SU-DHL-6 (cell line): ENCODE measurements around the gene B4GAT1.

Experiments
- H2AFZ ChIP-seq: fragments of 200-600 bp; sonication (generic); 2 replicates; pipeline ENCODE4 v1.6.1; 2014; ENCODE audit warnings: low read depth, mild to moderate bottlenecking, moderate library complexity, mixed read lengths, antibody characterized with exemption, low read length; ENCODE audit not compliant: severe bottlenecking
- H3F3A ChIP-seq: fragments of 200-600 bp; shearing (Covaris generic); 2 replicates; pipeline ENCODE4 v1.6.0; 2016; ENCODE audit warnings: antibody characterized with exemption, mild to moderate bottlenecking; ENCODE audit not compliant: insufficient read depth
- H3K27ac ChIP-seq: fragments of 200-600 bp; sonication (generic); 2 replicates; pipeline ENCODE4 v1.5.1; 2016; ENCODE audit warnings: low read depth, mild to moderate bottlenecking, low read length, moderate library complexity, mixed read lengths
- H3K27me3 ChIP-seq: fragments of 200-600 bp; sonication (generic), shearing (Covaris generic); 2 replicates; pipeline ENCODE4 v1.6.0; 2014; ENCODE audit warnings: mild to moderate bottlenecking, low read length
- H3K36me3 ChIP-seq: fragments of 200-600 bp; sonication (generic); 2 replicates; pipeline ENCODE4 v1.6.1; 2014; ENCODE audit warnings: mild to moderate bottlenecking, low read length, mixed read lengths
- H3K4me2 ChIP-seq: fragments of 300-600, 200-600 bp; shearing (Covaris generic), sonication (generic); 2 replicates; pipeline ENCODE4 v1.6.0; 2014; ENCODE audit warnings: low read length, low read depth, mild to moderate bottlenecking; ENCODE audit not compliant: poor library complexity, severe bottlenecking
- H3K4me3 ChIP-seq: fragments of 200-600 bp; sonication (generic); 2 replicates; pipeline ENCODE4 v1.5.1; 2014; ENCODE audit warnings: antibody characterized with exemption, low read length, mild to moderate bottlenecking, mixed read lengths; ENCODE audit not compliant: insufficient read depth, poor library complexity, severe bottlenecking
- H3K79me2 ChIP-seq: fragments of 200-600 bp; sonication (generic); 2 replicates; pipeline ENCODE4 v1.6.1; 2014; ENCODE audit warnings: mild to moderate bottlenecking, low read length, moderate library complexity; ENCODE audit not compliant: insufficient read depth
- H3K9ac ChIP-seq: fragments of 200-600 bp; sonication (generic); 2 replicates; pipeline ENCODE4 v1.7.0; 2014; ENCODE audit warnings: mild to moderate bottlenecking, low read length
- H3K9me2 ChIP-seq: fragments of 200-600 bp; sonication (generic); replicated peaks from 2 replicates; pipeline ENCODE4 v1.6.1; 2014; ENCODE audit warnings: low read length; ENCODE audit not compliant: insufficient read depth
- H3K9me3 ChIP-seq: fragments of 200-600 bp; sonication (generic); 2 replicates; pipeline ENCODE4 v1.6.1; 2014; ENCODE audit warnings: low read length, mixed read lengths; ENCODE audit not compliant: insufficient read depth
- H4K20me1 ChIP-seq: fragments of 200-600 bp; sonication (generic); 2 replicates; pipeline ENCODE4 v1.6.1; 2014; ENCODE audit warnings: low read depth, mild to moderate bottlenecking, antibody characterized with exemption, low read length, moderate library complexity, mixed read lengths
- CTCF ChIP-seq: fragments of 200-600 bp; sonication (generic); IDR thresholded peaks from one replicate; pipeline ENCODE4 v1.5.1; 2017; ENCODE audit warnings: antibody characterized with exemption, mild to moderate bottlenecking, low read length, moderate library complexity; ENCODE audit not compliant: insufficient read depth, poor library complexity, severe bottlenecking
- EZH2phosphoT487 ChIP-seq: fragments of 200-600 bp; sonication (generic), shearing (Covaris generic); conservative IDR thresholded peaks from 2 replicates; pipeline ENCODE4 v1.6.1; 2018; ENCODE audit warnings: mild to moderate bottlenecking, antibody characterized with exemption, low read length, moderate library complexity, mixed read lengths

Gene B4GAT1

GRCh38 chr11:66363187-66363601, 15.8 kb upstream of the B4GAT1 start:
- no peaks in the 10 kb centered on the region for H3K9me3 ChIP-seq
- H3K4me3 ChIP-seq, result no peak overlapping the region
- H3F3A ChIP-seq, result no peaks in the 10 kb centered on the region
- no peaks in the 10 kb centered on the region for H3K9me2 ChIP-seq
- H3K36me3 ChIP-seq, result no peaks in the 10 kb centered on the region
- H3K27ac ChIP-seq, result no peak overlapping the region
- H3K9ac ChIP-seq, result no peak overlapping the region
- no peaks in the 10 kb centered on the region for H3K79me2 ChIP-seq
- H3K27me3 ChIP-seq, result no peaks in the 10 kb centered on the region
- TF ChIP-seq EZH2phosphoT487, result no peak
- H4K20me1 ChIP-seq, result no peaks in the 10 kb centered on the region
- H3K4me2 ChIP-seq, result no peak overlapping the region
- H2AFZ ChIP-seq, result no peak overlapping the region

- no peak overlapping the region for H3K4me3 ChIP-seq
Observed at GRCh38 chr11:66362481-66363147, 15.2 kb upstream of the B4GAT1 start.

GRCh38 chr11:66361502-66361941, 14.1 kb upstream of the B4GAT1 start:
- H3F3A ChIP-seq, result no peaks in the 10 kb centered on the region
- H3K4me3 ChIP-seq, result no peak overlapping the region
- H3K27ac ChIP-seq, result no peak overlapping the region
- H3K36me3 ChIP-seq, result no peaks in the 10 kb centered on the region
- no peak overlapping the region for H2AFZ ChIP-seq
- H3K79me2 ChIP-seq, result no peaks in the 10 kb centered on the region
- H4K20me1 ChIP-seq, result no peaks in the 10 kb centered on the region
- H3K9ac ChIP-seq, result no peak overlapping the region
- no peak overlapping the region for H3K4me2 ChIP-seq
- no peaks in the 10 kb centered on the region for H3K9me2 ChIP-seq
- no peaks in the 10 kb centered on the region for H3K27me3 ChIP-seq
- no peaks in the 10 kb centered on the region for H3K9me3 ChIP-seq
- no peak for TF ChIP-seq CTCF
- no peak for TF ChIP-seq EZH2phosphoT487

More at GRCh38 chr11:66362481-66363147, 15.2 kb upstream of the B4GAT1 start:
- TF ChIP-seq CTCF (no peak), EZH2phosphoT487 (no peak)
- Histone ChIP-seq H3F3A (no peaks in the 10 kb centered on the region), H3K9me2 (no peaks in the 10 kb centered on the region), H2AFZ (no peak overlapping the region), H3K27ac (no peak overlapping the region), H3K9ac (no peak overlapping the region), H3K79me2 (no peaks in the 10 kb centered on the region), H3K36me3 (no peaks in the 10 kb centered on the region), H3K4me2 (no peak overlapping the region), H3K27me3 (no peaks in the 10 kb centered on the region), H4K20me1 (no peaks in the 10 kb centered on the region), H3K9me3 (no peaks in the 10 kb centered on the region)

GRCh38 chr11:66360406-66361073, 13.1 kb upstream of the B4GAT1 start:
- H3K27me3 ChIP-seq, result no peaks in the 10 kb centered on the region
- H3K36me3 ChIP-seq, result no peaks in the 10 kb centered on the region; the same call in 1 of the 2 replicates
- H4K20me1 ChIP-seq, result no peaks in the 10 kb centered on the region
- TF ChIP-seq EZH2phosphoT487 (no peak), CTCF (no peak)
- H3K4me3 ChIP-seq, result no peak overlapping the region
- H3F3A ChIP-seq, result no peaks in the 10 kb centered on the region
- no peaks in the 10 kb centered on the region for H3K79me2 ChIP-seq
- H3K27ac ChIP-seq, result no peak overlapping the region
- no peak overlapping the region for H3K4me2 ChIP-seq
- no peaks in the 10 kb centered on the region for H3K9me3 ChIP-seq
- H3K9ac ChIP-seq, result no peak overlapping the region
- no peaks in the 10 kb centered on the region for H3K9me2 ChIP-seq
- H2AFZ ChIP-seq, result no peak overlapping the region
